Mesodermal cell (in vitro differentiated cells): ENCODE results near the gene FOXP1.

ENCODE experiments used
- H3K27ac ChIP-seq: 2 replicates; pipeline ENCODE4 v1.7.0; 2013; ENCODE audit warnings: mild to moderate bottlenecking, low read depth, low read length, moderate library complexity; ENCODE audit not compliant: severe bottlenecking
- H3K36me3 ChIP-seq: 2 replicates; pipeline ENCODE4 v1.7.1; 2013; ENCODE audit warnings: mild to moderate bottlenecking, low read length, moderate library complexity; ENCODE audit not compliant: control insufficient read depth, insufficient read depth
- H3K4me1 ChIP-seq: one replicate; pipeline ENCODE4 v1.7.1; 2013; ENCODE audit warnings: mild to moderate bottlenecking, low read length; ENCODE audit not compliant: insufficient read depth, control insufficient read depth, poor library complexity, severe bottlenecking
- H3K4me3 ChIP-seq: 2 replicates; pipeline ENCODE4 v1.7.0; 2013; ENCODE audit warnings: low read length, control low read depth, mild to moderate bottlenecking; ENCODE audit not compliant: insufficient read depth, poor library complexity, severe bottlenecking; ENCODE audit errors: extremely low read depth
- H3K9me3 ChIP-seq: 2 replicates; pipeline ENCODE4 v1.7.1; 2013; ENCODE audit warnings: mild to moderate bottlenecking, low read length, moderate library complexity; ENCODE audit not compliant: control insufficient read depth
- WGBS, 2 experiments: methylation state at CpG; one replicate each; pipeline ENCODE4 v1.1.5; 2013; ENCODE audit warnings: missing lambda C conversion rate in 2 of 2; ENCODE audit not compliant: insufficient coverage in 2 of 2; 5-methylcytosine and 5-hydroxymethylcytosine counted together

The FOXP1 gene

GRCh38 chr3:71136276-71136675, 447.3 kb downstream of the FOXP1 start:
- WGBS, 2 experiments = no CpG with 5 or more reads among the region's 2 CpGs
- peaks cover 17% of the 10 kb centered on the region for H3K4me1 ChIP-seq

GRCh38 chr3:71135373-71136088, 448.0 kb downstream of the FOXP1 start:
- peaks cover 24% of the 10 kb centered on the region for H3K4me1 ChIP-seq
- 57 to 72% methylated on average over 6 of the region's 8 CpGs for WGBS, 2 experiments
- no peaks in the 10 kb centered on the region for H3K36me3 ChIP-seq
- no peaks in the 10 kb centered on the region for H3K9me3 ChIP-seq
- no peak overlapping the region for H3K4me3 ChIP-seq
- H3K27ac ChIP-seq = no peak overlapping the region

More at GRCh38 chr3:71136276-71136675, 447.3 kb downstream of the FOXP1 start:
- Histone ChIP-seq H3K27ac (no peak overlapping the region), H3K4me3 (no peak overlapping the region), H3K36me3 (no peaks in the 10 kb centered on the region), H3K9me3 (no peaks in the 10 kb centered on the region)

- H3K4me3 ChIP-seq = no peak overlapping the region
- H3K27ac ChIP-seq = no peak overlapping the region
- H3K36me3 ChIP-seq = no peaks in the 10 kb centered on the region
- peaks cover 27% of the 10 kb centered on the region for H3K4me1 ChIP-seq
- no peaks in the 10 kb centered on the region for H3K9me3 ChIP-seq
- WGBS, 2 experiments = 90% methylated on average over 2 of the region's 2 CpGs; no CpG with 5 or more reads in 1 of the 2 experiments
Measured at GRCh38 chr3:71134521-71134920, 449.0 kb downstream of the FOXP1 start.

- no peaks in the 10 kb centered on the region for H3K9me3 ChIP-seq
- no peak overlapping the region for H3K4me3 ChIP-seq
- H3K27ac ChIP-seq = no peak overlapping the region
- 65 to 87% methylated on average over 3 of the region's 4 CpGs for WGBS, 2 experiments
- peaks cover 32% of the 10 kb centered on the region for H3K4me1 ChIP-seq
- H3K36me3 ChIP-seq = no peaks in the 10 kb centered on the region
Measured at GRCh38 chr3:71133865-71134264, 449.7 kb downstream of the FOXP1 start.

- no peaks in the 10 kb centered on the region for H3K36me3 ChIP-seq
- H3K27ac ChIP-seq = no peak overlapping the region
- H3K4me1 ChIP-seq = peaks cover 33% of the 10 kb centered on the region
- H3K4me3 ChIP-seq = no peak overlapping the region
- WGBS, 2 experiments = 61 to 71% methylated on average over 1 to 7 of the region's 8 CpGs
- no peaks in the 10 kb centered on the region for H3K9me3 ChIP-seq
Measured at GRCh38 chr3:71132995-71133730, 450.4 kb downstream of the FOXP1 start.

- no peaks in the 10 kb centered on the region for H3K36me3 ChIP-seq
- no peaks in the 10 kb centered on the region for H3K9me3 ChIP-seq
- peaks cover 47% of the 10 kb centered on the region for H3K4me1 ChIP-seq
- 78 to 90% methylated on average over 6 to 9 of the region's 10 CpGs for WGBS, 2 experiments
- no peak overlapping the region for H3K4me3 ChIP-seq
- no peak overlapping the region for H3K27ac ChIP-seq
Measured at GRCh38 chr3:71131375-71132314, 451.9 kb downstream of the FOXP1 start.

GRCh38 chr3:71130471-71131374, 452.8 kb downstream of the FOXP1 start:
- Histone ChIP-seq H3K4me1 (peaks cover 47% of the 10 kb centered on the region), H3K9me3 (no peaks in the 10 kb centered on the region), H3K27ac (peak overlapping the region; percentile 80), H3K4me3 (peak overlapping the region; percentile 38), H3K36me3 (no peaks in the 10 kb centered on the region)
- 21 to 36% methylated on average over 9 of the region's 19 CpGs for WGBS, 2 experiments

- Histone ChIP-seq H3K4me3 (peak overlapping the region; percentile 38), H3K4me1 (peaks cover 43% of the 10 kb centered on the region), H3K27ac (peak overlapping the region; percentile 80), H3K9me3 (no peaks in the 10 kb centered on the region), H3K36me3 (no peaks in the 10 kb centered on the region)
- 33 to 39% methylated on average over 1 to 4 of the region's 13 CpGs for WGBS, 2 experiments
Measured at GRCh38 chr3:71129611-71130431, 453.7 kb downstream of the FOXP1 start.

GRCh38 chr3:71128961-71129360, 454.6 kb downstream of the FOXP1 start:
- Histone ChIP-seq H3K36me3 (no peaks in the 10 kb centered on the region), H3K4me3 (peak overlapping the region; percentile 38), H3K27ac (no peak overlapping the region), H3K4me1 (peaks cover 43% of the 10 kb centered on the region), H3K9me3 (no peaks in the 10 kb centered on the region)
- 71% methylated on average over 2 to 4 of the region's 6 CpGs for WGBS, 2 experiments
